Measurements from ENCODE around the gene UTF1. TPM values are rescaled to one million over a fixed set of nuclear protein-coding genes. Genes with fewer than 3 reads are reported as not detected.

Gene UTF1
- total and polyA plus RNA-seq, 2 donors (not counting 1 experiment from before 2014, with no cell fraction given): 0.10 to 0.25 TPM

DNA sequence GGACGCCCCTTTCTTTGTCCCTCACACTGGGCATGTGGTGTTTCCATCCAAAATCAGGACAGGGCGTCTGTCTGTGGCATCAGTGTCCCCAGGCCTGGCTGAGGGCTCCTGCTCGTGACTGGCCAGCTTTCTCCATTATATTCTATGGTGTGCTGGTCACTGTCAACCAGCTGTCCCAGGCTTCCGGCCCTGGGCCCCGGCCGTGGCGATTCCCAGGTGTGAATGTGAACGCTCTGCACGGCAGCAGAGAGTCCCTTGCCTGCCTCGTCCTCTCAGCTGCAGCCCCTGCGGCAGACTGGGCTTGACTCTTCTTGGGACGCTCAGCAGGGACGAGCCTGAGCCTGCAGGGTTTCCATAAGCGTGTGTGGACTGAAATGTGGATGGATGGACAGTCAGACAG is 5.9 kb upstream of the UTF1 start:
- Histone ChIP-seq H3K4me3 (ENCODE audit: control extremely low read depth in 1 of 5, extremely low read depth in 1 of 5, insufficient read depth in 1 of 5, low read depth in 2 of 5, low read length in 4 of 5) (no peak overlapping the region), H3K27me3 (replicated peaks in 1 of 4; ENCODE audit: control extremely low read depth in 1 of 4, control insufficient read depth in 3 of 4, insufficient read depth in 4 of 4, low read length in 3 of 4) (peaks cover 0 to 47% (median 18%) of the 10 kb centered on the region in 4 experiments), H3K79me2 (ENCODE audit: control insufficient read depth, insufficient read depth, low read length) (no peaks in the 10 kb centered on the region), H3K9ac (ENCODE audit: low read length) (no peak overlapping the region), H2AFZ (ENCODE audit: insufficient read depth, low read depth, low read length, poor library complexity, severe bottlenecking) (no peak overlapping the region), H4K20me1 (ENCODE audit: control insufficient read depth, insufficient read depth, low read length, poor library complexity, severe bottlenecking) (no peaks in the 10 kb centered on the region), H3K4me2 (replicated peaks; ENCODE audit: low read depth, low read length, poor library complexity, severe bottlenecking) (no peak overlapping the region), H3K36me3 (replicated peaks in 1 of 2; ENCODE audit: control extremely low read depth in 1 of 2, control insufficient read depth in 1 of 2, extremely low read depth in 1 of 2, insufficient read depth in 2 of 2, low read length in 1 of 2) (no peaks in the 10 kb centered on the region), H3K4me1 (ENCODE audit: control insufficient read depth in 2 of 2, insufficient read depth in 2 of 2, low read length in 2 of 2) (peaks cover 10 to 12% of the 10 kb centered on the region in 2 donors), H3K9me3 (ENCODE audit: control extremely low read depth in 1 of 3, control insufficient read depth in 2 of 3, insufficient read depth in 1 of 3, low read length in 2 of 3) (peaks cover 0 to 12% (median 0%) of the 10 kb centered on the region in 3 donors), H3K27ac (ENCODE audit: low read length in 2 of 2) (no peak overlapping the region)
- Mint-ChIP-seq H3K9me3 (ENCODE audit: insufficient read depth) (no peaks in the 10 kb centered on the region), H3K4me1 (peaks cover 11% of the 10 kb centered on the region), H3K27ac (no peak overlapping the region), H3K4me3 (no peak overlapping the region), H3K27me3 (peaks cover 39% of the 10 kb centered on the region)
- intact Hi-C loops (cut with micrococcal nuclease): no loop called here
- 85% methylated on average over 11 of the region's 14 CpGs for whole genome bisulfite sequencing (ENCODE audit: insufficient coverage)
- TF ChIP-seq, protein P1, sequence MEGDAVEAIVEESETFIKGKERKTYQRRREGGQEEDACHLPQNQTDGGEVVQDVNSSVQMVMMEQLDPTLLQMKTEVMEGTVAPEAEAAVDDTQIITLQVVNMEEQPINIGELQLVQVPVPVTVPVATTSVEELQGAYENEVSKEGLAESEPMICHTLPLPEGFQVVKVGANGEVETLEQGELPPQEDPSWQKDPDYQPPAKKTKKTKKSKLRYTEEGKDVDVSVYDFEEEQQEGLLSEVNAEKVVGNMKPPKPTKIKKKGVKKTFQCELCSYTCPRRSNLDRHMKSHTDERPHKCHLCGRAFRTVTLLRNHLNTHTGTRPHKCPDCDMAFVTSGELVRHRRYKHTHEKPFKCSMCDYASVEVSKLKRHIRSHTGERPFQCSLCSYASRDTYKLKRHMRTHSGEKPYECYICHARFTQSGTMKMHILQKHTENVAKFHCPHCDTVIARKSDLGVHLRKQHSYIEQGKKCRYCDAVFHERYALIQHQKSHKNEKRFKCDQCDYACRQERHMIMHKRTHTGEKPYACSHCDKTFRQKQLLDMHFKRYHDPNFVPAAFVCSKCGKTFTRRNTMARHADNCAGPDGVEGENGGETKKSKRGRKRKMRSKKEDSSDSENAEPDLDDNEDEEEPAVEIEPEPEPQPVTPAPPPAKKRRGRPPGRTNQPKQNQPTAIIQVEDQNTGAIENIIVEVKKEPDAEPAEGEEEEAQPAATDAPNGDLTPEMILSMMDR (IDR thresholded peaks at IDR 0.05): no peak
- TF ChIP-seq EZH2 (IDR thresholded peaks at IDR 0.05; ENCODE audit: borderline replicate concordance, insufficient read depth, low read depth, low read length, poor library complexity, severe bottlenecking): no peak
- ATAC-seq (ENCODE audit: low read depth): no peak
- POLR2A ChIA-PET: no interaction called here
- CTCF ChIA-PET: no interaction called here
- no peak for DNase-seq

DNA sequence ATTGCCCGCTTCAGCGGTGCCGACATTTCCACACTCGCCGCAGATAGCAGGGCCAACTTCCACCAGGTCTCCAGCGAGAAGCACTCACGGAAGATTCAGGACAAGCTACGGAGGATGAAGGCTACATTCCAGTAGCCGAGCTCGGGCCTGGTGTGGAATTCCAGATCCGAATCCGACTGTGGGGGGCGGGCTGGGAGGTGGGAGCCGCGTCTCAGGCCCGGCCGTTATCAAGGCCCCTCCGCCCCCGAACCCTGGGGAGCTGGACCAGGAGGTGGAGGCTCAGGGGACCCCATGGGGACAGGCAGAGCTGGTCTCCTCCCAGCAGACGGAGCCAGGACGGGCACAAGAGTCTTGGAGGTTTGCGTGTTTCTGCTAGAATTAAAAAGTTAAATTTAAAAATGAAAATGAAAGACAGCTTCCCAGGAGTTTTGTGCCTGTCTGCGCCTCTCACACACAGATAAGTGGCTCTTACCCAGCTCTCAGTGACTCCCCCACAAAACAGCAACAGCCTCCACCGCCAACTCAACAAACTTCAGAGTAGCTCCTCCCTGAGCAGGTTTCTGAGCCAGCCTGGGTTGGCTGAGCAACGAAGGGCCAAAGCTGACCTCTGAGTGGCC is 5.2 kb upstream of the UTF1 start:
- Histone ChIP-seq H3K79me2 (ENCODE audit: control insufficient read depth, insufficient read depth, low read length) (no peaks in the 10 kb centered on the region), H3K27ac (ENCODE audit: low read length in 2 of 2) (no peak overlapping the region), H4K20me1 (ENCODE audit: control insufficient read depth, insufficient read depth, low read length, poor library complexity, severe bottlenecking) (no peaks in the 10 kb centered on the region), H3K36me3 (replicated peaks in 1 of 2; ENCODE audit: control extremely low read depth in 1 of 2, control insufficient read depth in 1 of 2, extremely low read depth in 1 of 2, insufficient read depth in 2 of 2, low read length in 1 of 2) (no peaks in the 10 kb centered on the region), H3K27me3 (replicated peaks in 1 of 4; ENCODE audit: control extremely low read depth in 1 of 4, control insufficient read depth in 3 of 4, insufficient read depth in 4 of 4, low read length in 3 of 4) (peaks cover 0 to 48% (median 21%) of the 10 kb centered on the region in 4 experiments), H3K9me3 (ENCODE audit: control extremely low read depth in 1 of 3, control insufficient read depth in 2 of 3, insufficient read depth in 1 of 3, low read length in 2 of 3) (peaks cover 0 to 16% (median 0%) of the 10 kb centered on the region in 3 donors), H3K4me2 (replicated peaks; ENCODE audit: low read depth, low read length, poor library complexity, severe bottlenecking) (no peak overlapping the region), H3K9ac (ENCODE audit: low read length) (no peak overlapping the region), H2AFZ (ENCODE audit: insufficient read depth, low read depth, low read length, poor library complexity, severe bottlenecking) (no peak overlapping the region), H3K4me1 (ENCODE audit: control insufficient read depth in 2 of 2, insufficient read depth in 2 of 2, low read length in 2 of 2) (peaks cover 18 to 20% of the 10 kb centered on the region in 2 donors), H3K4me3 (ENCODE audit: control extremely low read depth in 1 of 5, extremely low read depth in 1 of 5, insufficient read depth in 1 of 5, low read depth in 2 of 5, low read length in 4 of 5) (no peak overlapping the region)
- Mint-ChIP-seq H3K9me3 (ENCODE audit: insufficient read depth) (no peaks in the 10 kb centered on the region), H3K27me3 (peaks cover 43% of the 10 kb centered on the region), H3K4me3 (no peak overlapping the region), H3K27ac (no peak overlapping the region), H3K4me1 (peaks cover 15% of the 10 kb centered on the region)
- DNase-seq (no peak), ATAC-seq (ENCODE audit: low read depth) (no peak)
- CTCF ChIA-PET: no interaction called here
- WGBS (ENCODE audit: insufficient coverage): 92% methylated on average over 22 of the region's 25 CpGs
- intact Hi-C loops (cut with micrococcal nuclease): no loop called here
- POLR2A ChIA-PET: no interaction called here
- TF ChIP-seq EZH2 (IDR thresholded peaks at IDR 0.05; ENCODE audit: borderline replicate concordance, insufficient read depth, low read depth, low read length, poor library complexity, severe bottlenecking): no peak
- TF ChIP-seq, protein P1 (IDR thresholded peaks at IDR 0.05): no peak
